A172 (cell line): ENCODE results near the gene CORO1C. TPM values are rescaled to one million over a fixed set of nuclear protein-coding genes. Genes with fewer than 3 reads are reported as not detected.
"Not testable (repeated sequence)": the region's sequence is repeated elsewhere in the genome, so short reads cannot be mapped to it uniquely, and the experiment has no call there.

ENCODE experiments used
- DNase-seq: peaks from one replicate; pipeline ENCODE4 v3.0.0-alpha.2; 2015; ENCODE audit warnings: low spot score
- total RNA-seq: library from RNA; depleted of rRNA; stranded (reverse); fragments of >200 nt; shearing (Covaris generic); gene quantifications from 2 replicates; pipeline ENCODE4 v1.2.3, GENCODE V29; 2014

CORO1C gene
- total RNA-seq, 1 experiment from 2014 or later: 166 TPM

DNA sequence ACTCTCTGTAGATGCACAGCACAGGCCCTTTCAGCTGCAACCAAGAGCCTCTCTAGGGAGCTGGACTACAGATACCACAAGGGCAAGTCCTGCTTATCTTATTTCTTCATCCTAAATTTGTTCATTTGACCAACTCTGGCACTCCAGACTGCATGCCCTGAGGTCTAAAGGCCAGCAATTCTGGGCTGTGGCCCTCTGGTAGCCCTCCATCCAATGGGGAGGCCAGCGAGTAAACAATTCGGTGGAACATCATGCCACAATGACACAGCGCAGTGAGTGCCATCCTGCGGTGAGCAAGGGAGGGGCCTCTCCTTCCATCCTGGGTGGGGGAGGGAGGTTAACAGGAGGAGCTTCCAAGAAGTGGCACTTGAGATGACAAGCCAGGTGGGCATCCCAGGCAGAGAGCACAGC, 97.0 kb downstream of the CORO1C start:
- peak; percentile 85 for DNase-seq

DNA sequence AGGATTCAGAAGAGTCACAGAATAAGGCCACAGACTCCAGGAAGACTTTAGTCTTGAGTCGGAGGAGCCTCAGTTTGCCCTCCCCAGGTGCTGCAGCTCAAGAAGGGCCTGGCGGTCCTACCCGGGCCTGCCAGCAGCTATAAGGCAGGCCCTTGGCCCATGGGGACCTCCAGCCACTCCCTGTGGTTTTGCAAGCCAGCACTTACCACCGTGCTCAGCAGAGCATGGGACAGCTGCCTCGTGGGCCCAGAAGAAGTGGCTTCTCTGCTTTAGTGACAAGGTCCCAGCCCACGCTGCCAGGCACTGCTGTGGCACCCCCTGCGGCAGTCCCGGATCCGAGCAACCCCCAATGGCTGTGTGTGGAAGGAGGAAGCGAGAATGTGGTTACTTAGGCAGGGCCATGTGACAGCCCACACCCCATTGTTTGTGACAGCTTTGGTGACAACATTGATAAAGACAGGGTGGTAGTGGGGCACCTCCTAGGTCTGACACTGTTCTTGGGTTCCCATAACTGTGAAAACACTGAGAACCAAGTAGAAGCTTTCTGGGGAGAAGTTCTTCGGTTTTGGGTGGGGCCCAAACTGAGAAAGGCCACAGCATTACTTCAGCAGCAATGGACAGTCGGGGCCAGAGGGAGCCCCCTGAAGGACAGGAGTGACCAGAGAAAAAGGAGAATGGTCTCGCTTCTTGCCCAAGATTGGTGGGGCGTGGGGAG, 97.6 kb downstream of the CORO1C start, which contains the start of gene SELPLG:
SELPLG (minus strand) TSS at position 361 of the 715 bp plus-strand sequence. CDS start 9,587 bp downstream, outside the sequence.
- DNase-seq: no peak

GRCh38 chr12:108633081-108633533, 98.2 kb downstream of the CORO1C start:
- DNase-seq: no peak

DNA sequence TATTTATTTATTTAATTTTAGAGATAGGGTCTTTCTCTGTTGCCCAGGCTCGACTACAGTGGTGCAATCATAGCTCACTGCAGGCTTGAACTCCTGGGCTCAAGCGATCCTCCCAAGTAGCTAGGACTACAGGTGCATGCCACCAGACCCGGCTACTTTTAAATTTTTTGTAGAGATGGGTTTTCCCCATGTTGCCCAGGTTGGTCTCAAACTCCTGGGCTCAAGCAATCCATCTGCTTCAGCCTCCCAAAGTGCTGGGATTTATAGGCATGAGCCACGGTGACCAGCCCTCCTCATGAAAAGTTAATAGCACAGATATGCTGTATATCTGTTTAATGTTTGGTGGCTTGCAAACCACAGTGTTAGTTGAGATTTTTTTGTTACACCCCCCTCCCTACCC, 100.1 kb downstream of the CORO1C start:
- DNase-seq: not testable (repeated sequence)

DNA sequence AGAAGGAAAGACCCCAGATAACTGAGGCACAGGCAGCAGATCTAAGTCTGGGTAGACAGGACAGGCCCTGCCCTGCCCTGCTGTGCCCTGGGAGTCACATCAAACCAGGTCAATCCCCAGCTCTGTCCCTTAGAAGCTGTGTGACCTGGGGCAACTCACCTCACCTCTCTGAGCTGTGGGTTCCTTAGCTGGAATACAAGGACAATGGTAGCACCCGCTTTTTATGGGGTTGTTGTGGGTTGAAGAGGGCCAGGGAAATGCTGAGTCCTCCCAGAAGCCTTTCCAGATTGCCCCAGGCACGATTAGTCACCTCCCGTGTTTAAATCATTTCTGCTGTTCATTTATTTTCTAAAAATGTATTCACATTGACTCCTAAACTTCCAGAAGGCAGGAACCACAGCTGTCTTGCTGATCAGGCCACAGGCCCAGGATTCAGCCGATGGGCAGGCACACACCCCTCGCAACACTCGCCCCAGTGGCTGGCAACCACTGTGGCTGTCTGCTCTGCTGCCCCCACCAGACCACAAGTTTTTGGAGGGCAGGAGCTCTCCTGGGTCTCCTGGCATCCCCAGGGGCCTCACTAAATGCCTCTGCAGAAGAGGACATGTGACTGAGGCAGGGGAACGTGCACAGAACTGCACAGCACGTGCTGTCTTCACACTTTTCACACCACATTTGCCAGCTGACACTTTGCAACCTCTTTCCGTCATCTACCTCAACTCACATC, 100.7 kb downstream of the CORO1C start:
- DNase-seq: peak; percentile 79

DNA sequence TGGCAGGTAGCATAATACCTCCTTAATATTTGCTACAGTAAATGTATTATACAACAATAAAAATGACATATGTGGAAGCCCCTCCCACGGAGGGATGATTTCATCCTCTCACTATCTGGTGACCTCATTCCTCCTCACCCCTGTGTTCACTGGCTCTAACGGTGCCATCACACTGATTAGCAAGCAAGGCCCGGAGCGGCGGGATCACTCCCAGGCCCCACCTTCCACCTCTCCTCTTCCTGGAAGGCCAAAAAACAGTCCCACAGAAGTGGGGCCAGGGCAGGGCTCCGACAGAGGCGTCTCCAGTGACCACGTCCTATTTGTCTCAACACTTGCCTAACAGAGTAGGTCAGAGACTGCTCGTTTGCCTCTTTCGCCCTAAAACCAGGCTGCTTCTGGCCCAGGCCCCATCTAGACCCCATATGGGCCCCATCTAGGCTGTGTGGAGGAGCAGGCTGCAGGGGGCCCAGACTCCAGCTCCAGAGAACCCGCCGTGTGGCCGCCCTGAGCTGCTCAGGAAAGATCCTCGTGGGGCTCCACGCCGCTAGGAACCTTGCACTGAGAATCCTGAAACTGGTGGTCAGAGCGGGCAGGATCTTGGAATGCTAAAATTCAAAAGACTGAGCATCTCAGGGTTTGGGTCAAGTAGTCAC, 101.4 kb downstream of the CORO1C start:
- peak; percentile 94 for DNase-seq

- DNase-seq: no peak
Observed at GRCh38 chr12:108629151-108629550, 102.2 kb downstream of the CORO1C start.

- no peak for DNase-seq
Observed at GRCh38 chr12:108627134-108627920, 104.0 kb downstream of the CORO1C start.

GRCh38 chr12:108625228-108625627, 106.1 kb downstream of the CORO1C start:
- DNase-seq: no peak

DNA sequence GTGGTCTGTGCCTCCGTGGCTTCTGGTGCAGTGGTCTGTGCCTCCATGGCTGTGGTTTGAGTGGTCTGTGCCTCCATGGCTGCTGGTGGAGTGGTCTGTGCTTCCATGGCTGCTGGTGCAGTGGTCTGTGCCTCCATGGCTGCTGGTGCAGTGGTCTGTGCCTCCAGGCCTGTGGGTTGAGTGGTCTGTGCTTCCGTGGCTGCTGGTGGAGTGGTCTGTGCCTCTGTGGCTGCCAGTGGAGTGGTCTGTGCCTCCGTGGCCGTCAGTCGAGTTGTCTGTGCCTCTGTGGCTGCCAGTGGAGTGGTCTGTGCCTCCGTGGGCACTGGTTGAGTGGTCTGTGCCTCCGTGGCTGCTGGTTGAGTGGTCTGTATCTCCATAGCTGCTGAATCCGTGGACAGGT, 107.7 kb downstream of the CORO1C start:
- no peak for DNase-seq

DNA sequence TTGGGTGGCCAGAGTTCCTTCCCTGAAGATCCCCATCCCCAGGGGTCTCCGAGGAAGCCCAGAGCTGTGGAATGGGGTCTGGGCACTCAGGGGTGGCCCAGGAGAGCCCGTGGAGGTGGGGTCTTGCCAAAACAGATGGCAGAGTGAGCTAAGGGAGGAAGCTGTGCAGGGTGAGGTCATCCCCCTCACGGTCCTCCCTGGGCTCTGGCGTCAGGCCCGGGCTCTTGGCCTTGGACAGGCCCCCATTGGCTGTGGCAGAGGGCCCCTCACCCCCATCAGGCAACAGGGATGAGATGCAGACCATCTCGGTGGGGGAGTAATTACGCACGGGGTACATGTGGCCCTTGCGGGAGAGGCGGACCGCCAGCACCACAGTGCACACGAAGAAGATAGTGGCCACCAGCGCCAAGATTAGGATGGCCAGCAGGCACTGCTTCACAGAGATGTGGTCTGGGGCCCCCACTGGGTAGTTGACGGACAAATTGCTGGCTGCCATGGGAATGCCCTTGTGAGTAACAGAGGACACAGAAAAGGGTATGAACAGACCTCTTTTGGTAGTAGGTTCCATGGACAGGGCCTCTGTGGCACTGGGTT, 108.3 kb downstream of the CORO1C start:
- no peak for DNase-seq

DNA sequence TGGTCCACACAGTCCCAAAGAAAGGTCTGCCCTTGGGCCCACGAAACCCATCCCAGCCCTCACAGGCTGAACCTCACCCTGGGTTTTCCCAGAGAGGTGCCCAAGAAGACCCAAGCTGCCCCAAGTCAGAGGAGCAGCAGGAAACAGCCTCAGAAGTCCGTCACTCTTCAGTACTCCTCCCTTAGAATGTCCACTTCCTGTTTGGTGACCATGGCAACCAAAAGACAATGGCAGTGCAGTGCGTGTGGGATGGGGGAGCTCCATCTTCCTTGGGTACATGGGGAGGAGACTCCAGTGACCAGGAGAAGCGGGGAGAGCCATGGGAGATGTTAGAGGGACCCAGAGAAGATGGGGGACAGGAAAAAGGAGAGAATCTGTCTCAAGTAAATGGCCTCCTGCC, 108.9 kb downstream of the CORO1C start:
- peak; percentile 54 for DNase-seq

DNA sequence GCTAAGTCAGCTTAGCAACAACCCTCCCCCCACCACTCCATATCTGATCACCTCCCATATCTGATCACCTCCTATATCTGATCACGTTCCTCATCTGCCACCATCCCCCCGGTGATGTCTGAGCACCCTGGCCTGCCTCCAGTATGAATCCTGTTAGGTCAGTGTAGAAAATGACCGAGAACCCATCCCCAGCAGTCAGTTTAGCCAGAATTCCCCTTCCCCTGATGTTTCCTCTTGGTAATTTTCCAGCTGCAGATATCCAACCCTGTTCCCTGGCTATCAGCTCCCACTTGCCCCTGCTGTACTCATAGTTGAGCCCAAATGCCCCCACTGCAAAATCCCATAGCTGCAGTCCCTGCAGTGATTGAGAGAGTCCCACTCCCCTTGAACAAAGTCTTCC, 110.2 kb downstream of the CORO1C start:
- DNase-seq: no peak

GRCh38 chr12:108620236-108620879, 111.0 kb downstream of the CORO1C start:
- no peak for DNase-seq

GRCh38 chr12:108619369-108620160, 111.8 kb downstream of the CORO1C start:
- DNase-seq: no peak

GRCh38 chr12:108618953-108619274, 112.4 kb downstream of the CORO1C start:
- not testable (repeated sequence) for DNase-seq

DNA sequence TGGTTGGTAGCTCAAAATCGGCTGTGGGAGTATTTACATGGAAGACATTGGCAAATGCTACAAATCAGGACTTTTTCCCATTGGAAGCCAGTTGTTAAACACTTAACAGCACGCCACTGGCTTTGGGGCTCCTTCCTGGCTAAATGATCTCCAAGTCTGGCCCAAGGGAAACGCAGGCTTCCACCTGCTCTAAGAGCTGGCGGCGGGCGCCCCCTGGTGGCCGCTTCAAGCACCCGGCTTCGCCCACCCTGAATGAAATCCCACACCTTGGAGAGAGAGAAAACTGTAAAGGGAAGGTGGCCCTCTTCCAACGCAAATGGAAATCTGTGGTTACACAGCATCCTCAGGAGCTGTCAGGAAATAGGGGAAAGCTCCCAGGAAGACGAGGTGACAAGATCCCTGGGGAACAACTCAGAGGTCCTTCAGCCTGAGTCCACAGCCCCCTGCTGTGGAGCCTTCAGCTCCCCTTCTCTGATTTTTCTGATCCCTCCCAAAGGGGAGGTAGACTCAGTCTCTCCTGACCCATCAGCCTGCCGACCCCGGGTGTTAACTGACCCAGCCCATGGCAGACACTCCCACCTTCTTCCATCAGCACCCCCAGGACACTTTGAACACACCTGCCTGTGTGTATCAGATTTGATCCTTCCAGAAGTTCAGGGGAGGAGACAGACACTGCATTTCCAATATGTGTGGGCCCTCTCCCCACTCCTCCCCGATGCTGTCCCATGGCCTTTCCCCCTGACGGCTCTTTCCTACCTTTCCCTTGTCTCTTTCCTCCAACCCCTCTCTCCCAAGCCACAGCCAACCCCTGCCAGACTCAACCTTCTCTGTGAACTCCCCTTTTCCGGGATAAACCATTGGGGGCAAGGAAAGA, 113.0 kb downstream of the CORO1C start:
- peak; percentile 84 for DNase-seq

- peak; percentile 76 for DNase-seq
Observed at GRCh38 chr12:108616941-108617858, 114.1 kb downstream of the CORO1C start.
